ENCODE data around the gene C1orf146.
"Not testable (repeated sequence)": the region's sequence is repeated elsewhere in the genome, so short reads cannot be mapped to it uniquely, and the experiment has no call there.

Gene C1orf146

DNA sequence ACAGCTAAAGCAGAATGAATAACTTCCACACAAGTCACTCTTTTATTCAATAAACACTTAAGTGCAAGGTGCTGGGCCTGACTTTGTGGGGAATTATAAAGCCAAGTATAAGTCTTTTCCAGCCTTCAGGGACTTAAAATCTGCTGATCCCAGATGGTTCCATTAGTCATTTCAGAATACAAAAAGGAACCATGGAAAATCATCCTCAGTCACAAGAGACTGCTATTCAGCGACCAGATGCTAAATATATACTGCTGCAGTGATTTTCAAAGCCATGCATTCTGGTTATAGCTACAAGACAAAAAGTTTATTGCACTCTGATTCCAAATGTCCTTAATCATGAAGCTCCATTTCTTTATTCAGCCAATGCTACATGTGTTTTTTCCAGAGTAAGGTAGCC is 55.3 kb downstream of the C1orf146 start:
- no peak for DNase-seq (ENCODE audit: low read depth in 2 of 2, low spot score in 1 of 2)

DNA sequence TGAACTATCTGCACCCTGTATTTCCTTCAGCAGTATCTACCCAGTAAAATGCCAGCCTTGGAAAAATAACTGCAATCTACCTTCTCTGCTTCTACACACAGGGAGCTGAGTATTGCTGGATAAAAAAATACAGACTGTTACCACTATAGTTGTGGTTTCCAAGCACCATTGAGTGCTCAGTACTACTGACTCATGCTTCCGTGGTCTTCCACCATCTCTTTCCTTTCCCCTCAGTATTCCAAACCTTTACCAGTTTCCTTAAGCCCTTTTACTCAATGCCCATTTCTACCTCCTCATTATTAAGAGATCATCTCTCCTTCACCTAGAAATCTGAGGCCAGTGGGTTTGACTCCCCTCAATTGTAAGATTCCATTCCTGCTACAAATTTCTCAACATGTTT is 57.2 kb downstream of the C1orf146 start:
- DNase-seq (ENCODE audit: low read depth in 2 of 2, low spot score in 1 of 2), result no peak

DNA sequence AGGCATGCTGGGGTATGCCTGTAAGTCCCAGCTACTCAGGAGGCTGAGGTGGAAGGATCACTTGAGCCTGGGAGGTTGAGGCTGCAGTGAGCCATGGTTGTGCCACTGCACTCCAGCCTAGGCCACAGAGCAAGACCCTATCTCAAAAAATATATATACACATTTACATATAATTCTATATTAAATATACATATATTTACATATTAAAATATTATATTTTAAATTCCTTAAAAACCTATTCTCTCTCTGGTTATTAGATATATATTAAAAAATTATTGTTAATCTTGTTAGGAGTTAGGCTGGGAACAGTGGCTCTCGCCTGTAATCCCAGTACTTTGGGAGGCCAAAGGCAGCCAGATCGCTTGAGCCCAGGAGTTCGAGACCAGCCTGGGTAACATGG is 58.4 kb downstream of the C1orf146 start:
- no peak for DNase-seq (ENCODE audit: low read depth in 2 of 2, low spot score in 1 of 2)

DNA sequence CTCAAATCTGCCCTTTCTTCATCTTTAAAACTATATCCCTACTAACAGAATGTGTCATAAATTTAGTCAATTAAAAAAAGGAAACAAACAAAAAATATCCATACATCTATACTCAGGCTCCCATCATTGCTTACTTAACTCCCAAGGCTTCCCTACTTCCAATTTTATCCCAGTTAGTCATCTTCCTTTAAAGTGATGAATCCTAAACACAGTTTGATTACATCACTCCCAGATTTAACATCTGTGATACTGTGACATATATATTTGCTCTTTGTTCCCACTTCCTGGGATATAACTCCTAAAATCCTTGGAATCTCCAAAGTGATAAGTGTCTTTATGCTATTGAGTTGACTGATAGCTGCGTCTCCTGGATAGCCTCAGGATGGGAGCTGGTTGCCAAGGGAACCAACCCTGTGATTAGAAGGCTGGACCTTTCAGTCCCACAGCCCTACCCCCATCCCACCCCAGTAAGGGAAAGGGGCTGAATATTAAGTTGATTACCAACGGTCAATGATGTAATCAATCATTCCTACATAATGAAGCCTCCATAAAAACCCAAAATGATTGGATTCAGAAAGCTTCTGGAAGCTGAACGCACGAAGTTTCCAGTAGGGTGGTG is 59.5 kb downstream of the C1orf146 start:
- DNase-seq (ENCODE audit: low read depth in 2 of 2, low spot score in 1 of 2), result no peak

DNA sequence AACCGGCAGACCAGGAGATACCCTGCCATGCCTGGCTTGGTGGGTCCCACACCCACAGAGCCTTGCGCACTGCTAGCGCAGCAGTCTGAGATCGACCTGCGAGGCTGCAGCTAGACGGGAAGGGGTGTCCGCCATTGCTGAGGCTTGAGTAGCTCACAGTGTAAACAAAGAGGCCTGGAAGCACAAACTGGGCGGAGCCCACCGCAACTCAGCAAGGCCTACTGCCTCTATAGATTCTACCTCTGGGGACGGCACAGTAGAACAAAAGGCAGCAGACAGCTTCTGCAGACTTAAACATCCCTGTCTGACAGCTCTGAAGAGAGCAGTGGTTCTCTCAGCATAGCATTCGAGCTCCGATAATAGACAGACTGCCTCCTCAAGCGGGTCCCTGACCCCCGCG is 62.1 kb downstream of the C1orf146 start:
- not testable (repeated sequence) for DNase-seq (ENCODE audit: low read depth in 2 of 2, low spot score in 1 of 2)

DNA sequence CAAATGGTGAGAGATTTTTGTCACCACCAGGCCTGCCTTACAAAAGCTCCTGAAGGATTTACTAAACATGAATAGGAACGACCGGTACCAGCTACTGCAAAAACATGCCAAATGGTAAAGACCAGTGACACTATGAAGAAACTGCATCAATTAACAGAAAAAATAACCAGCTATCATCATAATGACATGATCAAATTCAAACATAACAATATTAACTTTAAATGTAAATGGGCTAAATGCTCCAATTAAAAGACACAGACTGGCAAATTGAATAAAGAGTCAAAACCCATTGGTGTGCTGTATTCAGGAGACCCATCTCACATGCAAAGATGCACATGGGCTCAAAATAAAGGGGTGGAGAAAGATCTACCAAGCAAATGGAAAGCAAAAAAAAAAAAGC is 63.7 kb downstream of the C1orf146 start:
- not testable (repeated sequence) for DNase-seq (ENCODE audit: low read depth in 2 of 2, low spot score in 1 of 2)

DNA sequence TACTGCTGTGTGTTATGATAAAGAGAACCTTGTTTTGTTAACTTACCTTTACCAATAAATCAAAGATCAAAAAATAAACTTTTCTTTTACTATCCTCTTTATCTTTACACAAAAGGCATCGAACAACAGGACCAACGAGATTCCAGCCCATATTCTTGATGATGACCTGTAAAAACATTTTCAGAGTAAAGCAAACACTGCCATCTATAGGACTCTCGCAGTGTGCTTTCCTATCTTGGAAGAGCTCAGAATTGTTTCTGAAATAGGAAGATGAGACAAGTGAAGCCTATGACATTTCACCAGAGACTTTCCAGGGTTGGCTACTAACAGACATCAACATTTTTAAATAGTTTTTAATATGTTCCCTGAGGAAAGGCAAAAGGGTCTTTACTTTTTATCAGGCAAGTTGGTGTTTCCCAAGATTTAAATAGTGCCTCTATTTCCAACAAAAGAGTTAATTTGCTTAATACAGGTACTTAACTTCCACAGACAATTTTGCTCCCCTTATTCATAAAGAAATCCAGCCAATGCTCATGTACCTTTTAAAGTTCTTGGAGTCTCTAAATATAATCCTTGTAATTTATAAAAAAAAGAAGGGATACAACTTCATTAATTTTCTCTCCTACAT is 73.8 kb downstream of the C1orf146 start:
- DNase-seq (ENCODE audit: low read depth in 2 of 2, low spot score in 1 of 2), result no peak

All from stimulated activated CD8-positive, alpha-beta memory T cell treated with anti-CD3 and anti-CD28 coated beads, Interleukin-4, amount 100 ng/mL, for 1 hour (primary cell).